Fibroblast of lung (primary cell): ENCODE data around the gene WBP11. TPM values are rescaled to one million over a fixed set of nuclear protein-coding genes. Genes with fewer than 3 reads are reported as not detected.
"Not testable (repeated sequence)": the region's sequence is repeated elsewhere in the genome, so short reads cannot be mapped to it uniquely, and the experiment has no call there.

Experiments used
- DNase-seq, 2 donors: peaks; one replicate each; pipeline versions ENCODE4 v3.0.0 to v3.0.0-alpha.2; 2010; ENCODE audit warnings: low read depth in 2 of 2
- H2AFZ ChIP-seq: 2 replicates; pipeline ENCODE4 v1.5.1; 2012; ENCODE audit warnings: low read length, control low read depth, inconsistent platforms
- H3K27ac ChIP-seq: 2 replicates; pipeline ENCODE4 v1.5.1; 2011; ENCODE audit warnings: low read length, control low read depth; ENCODE audit not compliant: insufficient read depth
- H3K27me3 ChIP-seq: 2 replicates; pipeline ENCODE4 v1.5.1; 2011; ENCODE audit warnings: mild to moderate bottlenecking, low read length; ENCODE audit not compliant: control insufficient read depth, insufficient read depth
- H3K36me3 ChIP-seq: 2 replicates; pipeline ENCODE4 v1.5.1; 2011; ENCODE audit warnings: low read length; ENCODE audit not compliant: control insufficient read depth, insufficient read depth
- H3K4me1 ChIP-seq: 2 replicates; pipeline ENCODE4 v1.5.1; 2011; ENCODE audit warnings: low read length; ENCODE audit not compliant: control insufficient read depth, insufficient read depth; ENCODE audit errors: extremely low read depth
- H3K4me2 ChIP-seq: 2 replicates; pipeline ENCODE4 v1.5.1; 2011; ENCODE audit warnings: low read length, control low read depth; ENCODE audit not compliant: insufficient read depth; ENCODE audit errors: extremely low read depth
- H3K4me3 ChIP-seq, 4 experiments: fragments of 200-600 bp in 1 of 4; sonication (generic) in 1 of 4; replicated peaks in 1 of 4; 2 replicates each; pipeline ENCODE4 v1.5.1; 2011 to 2016; ENCODE audit warnings: low read length in 4 of 4, low read depth in 3 of 4, mild to moderate bottlenecking in 3 of 4, control low read depth in 2 of 4, inconsistent platforms in 1 of 4, mixed read lengths in 1 of 4; ENCODE audit not compliant: insufficient read depth in 1 of 4; ENCODE audit errors: control extremely low read depth in 1 of 4
- H3K79me2 ChIP-seq: 2 replicates; pipeline ENCODE4 v1.5.1; 2012; ENCODE audit warnings: mild to moderate bottlenecking, low read length, inconsistent platforms; ENCODE audit not compliant: control insufficient read depth, insufficient read depth
- H3K9ac ChIP-seq: 2 replicates; pipeline ENCODE4 v1.5.1; 2011; ENCODE audit warnings: mild to moderate bottlenecking, low read length, control low read depth; ENCODE audit not compliant: insufficient read depth
- H3K9me3 ChIP-seq: 2 replicates; pipeline ENCODE4 v1.5.1; 2012; ENCODE audit warnings: low read depth, low read length; ENCODE audit not compliant: control insufficient read depth, insufficient read depth
- H4K20me1 ChIP-seq: 2 replicates; pipeline ENCODE4 v1.5.1; 2011; ENCODE audit warnings: low read length; ENCODE audit not compliant: control insufficient read depth, insufficient read depth; ENCODE audit errors: extremely low read depth
- CTCF ChIP-seq, 2 donors: IDR thresholded peaks in 1 of 2; conservative IDR thresholded peaks in 1 of 2; 1 replicate in 1 of 2; 2 replicates in 1 of 2; pipeline ENCODE4 v1.5.1; 2011 to 2012; ENCODE audit warnings: low read length in 2 of 2, control low read depth in 1 of 2, inconsistent platforms in 1 of 2, low read depth in 1 of 2, mild to moderate bottlenecking in 1 of 2
- EZH2 ChIP-seq: IDR thresholded peaks from 2 replicates; pipeline ENCODE4 v1.5.1; 2012; ENCODE audit warnings: low read length, control low read depth, mild to moderate bottlenecking; ENCODE audit errors: missing control alignments
- polyA plus RNA-seq, 2 donors: library from polyadenylated mRNA; depleted of rRNA in 1 of 2; stranded (reverse) in 1 of 2; unstranded in 1 of 2; fragments of >200 nt; gene quantifications; 2 replicates each; pipeline ENCODE4 v1.2.1, GENCODE V29; 2011 to 2012; ENCODE audit warnings: missing spikeins in 1 of 2
- total RNA-seq: library from RNA; depleted of rRNA; stranded (reverse); fragments of >200 nt; gene quantifications from 2 replicates; pipeline ENCODE4 v1.2.1, GENCODE V29; 2014

The WBP11 gene
- total and polyA plus RNA-seq, 2 donors (not counting 1 experiment from before 2014, with no cell fraction given), result 10.6 to 17.5 TPM

- peaks cover 9% of the 10 kb centered on the region for H3K79me2 ChIP-seq
- no peaks in the 10 kb centered on the region for H3K27me3 ChIP-seq
- H2AFZ ChIP-seq, result no peak overlapping the region
- H3K4me3 ChIP-seq, result peak overlapping the region in 1 of 4 experiments; percentile 96
- no peak for TF ChIP-seq CTCF (conservative IDR thresholded peaks at IDR 0.05 in 1 of 2, IDR thresholded peaks at IDR 0.05 in 1 of 2; ENCODE audit: low read depth in 1 of 2, low read length in 2 of 2)
- no peak overlapping the region for H3K27ac ChIP-seq
- no peaks in the 10 kb centered on the region for H3K4me1 ChIP-seq
- no peaks in the 10 kb centered on the region for H3K36me3 ChIP-seq
- no peak overlapping the region for H3K4me2 ChIP-seq
- no peak overlapping the region for H3K9ac ChIP-seq
- no peaks in the 10 kb centered on the region for H4K20me1 ChIP-seq
- DNase-seq, result no peak
- H3K9me3 ChIP-seq, result no peaks in the 10 kb centered on the region
Observed at GRCh38 chr12:14767617-14768016, 35.7 kb downstream of the WBP11 start.

GRCh38 chr12:14766649-14767215 lies 36.5 kb downstream of the WBP11 start:
- Histone ChIP-seq H4K20me1 (no peaks in the 10 kb centered on the region), H3K4me2 (no peak overlapping the region)

DNA sequence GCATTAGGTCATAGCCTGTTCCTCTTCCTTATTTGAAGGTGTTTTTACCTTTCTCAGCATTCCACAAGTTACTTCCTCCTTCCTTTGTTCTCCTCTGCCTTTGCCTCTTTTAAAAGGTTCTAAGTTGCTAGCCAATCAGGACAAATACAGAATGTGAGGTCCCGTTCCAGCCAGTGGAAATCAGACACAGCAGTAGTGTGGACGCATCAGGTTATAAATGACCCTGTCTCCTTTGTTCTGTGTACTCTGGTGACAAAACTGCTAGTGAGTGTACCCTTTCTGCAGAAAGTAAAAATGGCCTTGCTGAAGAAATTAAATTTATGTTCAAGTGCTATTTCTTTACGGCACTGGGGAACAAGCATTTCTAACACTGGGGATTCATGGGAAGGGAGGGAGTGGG lies 37.3 kb downstream of the WBP11 start:
- not testable (repeated sequence) for DNase-seq, H3K4me2 ChIP-seq, H3K36me3 ChIP-seq, H3K27ac ChIP-seq, H2AFZ ChIP-seq, H3K4me3 ChIP-seq, H3K79me2 ChIP-seq, H3K4me1 ChIP-seq, H4K20me1 ChIP-seq, H3K9ac ChIP-seq, H3K27me3 ChIP-seq, H3K9me3 ChIP-seq

More at GRCh38 chr12:14766649-14767215, 36.5 kb downstream of the WBP11 start:
- no peaks in the 10 kb centered on the region for H3K36me3 ChIP-seq
- no peaks in the 10 kb centered on the region for H3K4me1 ChIP-seq
- no peak overlapping the region for H3K9ac ChIP-seq
- TF ChIP-seq EZH2, result no peak
- TF ChIP-seq CTCF (conservative IDR thresholded peaks at IDR 0.05 in 1 of 2, IDR thresholded peaks at IDR 0.05 in 1 of 2; ENCODE audit: low read depth in 1 of 2, low read length in 2 of 2), result no peak
- no peak for DNase-seq
- no peak overlapping the region for H2AFZ ChIP-seq
- H3K9me3 ChIP-seq, result no peaks in the 10 kb centered on the region
- H3K27ac ChIP-seq, result no peak overlapping the region
- H3K4me3 ChIP-seq, result no peak overlapping the region
- H3K79me2 ChIP-seq, result peaks cover 9% of the 10 kb centered on the region
- no peaks in the 10 kb centered on the region for H3K27me3 ChIP-seq
